NCI-H69 (cell line): ENCODE results near the gene CD3D.
A peak's percentile ranks its signal among the peaks of the same experiment; 100 is the strongest.

Experiments
- DNase-seq: peaks from one replicate; lab custom pipeline; 2025; lab: John Stamatoyannopoulos, UW

Gene CD3D

GRCh38 chr11:118301600-118302195 is 40.8 kb downstream of the CD3D start:
- no peak for DNase-seq

GRCh38 chr11:118295815-118296454 is 46.6 kb downstream of the CD3D start:
- peak; percentile 44 for DNase-seq

DNA sequence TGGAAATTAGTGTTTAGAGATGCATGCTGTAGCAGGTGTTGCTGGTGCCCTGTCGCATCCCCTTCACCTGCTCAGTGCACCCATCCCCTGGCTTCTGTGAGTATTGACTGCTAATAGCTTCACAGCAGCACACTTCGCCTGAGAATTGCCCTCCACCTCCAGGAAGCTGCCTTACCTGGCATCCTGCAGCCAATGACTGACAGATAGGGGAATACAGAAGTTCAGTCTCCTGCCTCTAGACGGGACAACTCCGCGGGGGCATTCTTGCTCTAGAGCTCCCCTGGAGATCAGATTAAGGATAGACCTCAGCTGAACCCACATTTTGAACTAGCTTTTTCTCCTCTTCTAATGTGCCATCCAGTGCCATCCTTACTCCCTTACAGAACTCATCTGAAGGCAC is 47.3 kb downstream of the CD3D start:
- no peak for DNase-seq

- DNase-seq, result no peak
These were observed 48.5 kb downstream of the CD3D start for GRCh38 chr11:118294053-118294452.

DNA sequence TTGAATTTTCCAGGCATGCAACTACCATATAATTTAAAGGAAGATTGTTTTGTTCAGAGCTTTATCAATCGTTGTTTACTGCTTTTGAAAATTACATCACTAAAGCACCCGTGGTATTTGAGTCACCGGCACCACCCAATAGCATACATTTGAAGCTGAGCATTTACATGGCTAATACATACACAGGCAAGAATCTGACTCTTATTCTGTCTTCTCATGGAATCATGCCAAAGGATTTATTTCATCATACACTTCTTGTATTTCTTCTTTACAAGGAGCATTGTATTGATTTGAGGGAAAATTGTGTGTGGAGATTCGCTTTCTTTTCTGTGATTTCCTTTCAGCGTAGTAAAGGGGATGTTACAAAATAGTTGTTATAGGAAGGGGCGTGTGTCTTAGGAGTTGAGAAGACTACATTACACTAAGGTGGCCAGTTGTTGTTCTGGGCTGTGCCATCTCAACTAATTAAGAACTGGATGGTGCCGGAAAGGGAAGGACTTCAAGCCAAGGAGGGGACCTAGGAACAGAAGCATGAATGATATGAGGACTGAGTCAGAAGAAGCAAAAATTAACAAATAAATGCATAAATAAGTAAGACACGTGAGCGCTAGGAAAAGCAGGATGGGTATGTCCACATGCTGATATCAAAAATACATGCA is 50.9 kb downstream of the CD3D start:
- DNase-seq, result no peak

DNA sequence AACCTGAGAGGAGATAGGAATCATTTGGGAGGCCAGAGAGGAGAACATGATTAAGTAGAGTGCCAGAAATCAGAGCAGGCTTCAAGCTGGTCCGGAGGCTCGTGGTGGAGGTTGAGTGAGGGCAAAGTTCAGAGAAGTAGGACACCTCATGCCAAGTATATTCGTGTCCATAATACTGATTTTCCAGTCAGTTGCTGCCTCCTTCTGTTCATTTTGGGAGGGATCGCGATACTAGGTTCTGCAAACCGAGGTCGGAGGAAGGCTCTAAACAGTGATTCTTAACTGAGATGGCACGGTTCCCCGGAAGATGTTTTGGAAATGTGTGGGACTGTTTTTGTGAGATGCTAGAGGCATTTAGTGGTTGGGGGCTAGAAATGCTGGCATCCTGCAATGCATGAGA is 51.6 kb downstream of the CD3D start:
- DNase-seq, result peak; percentile 30

- no peak for DNase-seq
These were observed 53.1 kb downstream of the CD3D start for GRCh38 chr11:118289401-118289800.
